ENCODE measurements around the gene GNAS.

DNA sequence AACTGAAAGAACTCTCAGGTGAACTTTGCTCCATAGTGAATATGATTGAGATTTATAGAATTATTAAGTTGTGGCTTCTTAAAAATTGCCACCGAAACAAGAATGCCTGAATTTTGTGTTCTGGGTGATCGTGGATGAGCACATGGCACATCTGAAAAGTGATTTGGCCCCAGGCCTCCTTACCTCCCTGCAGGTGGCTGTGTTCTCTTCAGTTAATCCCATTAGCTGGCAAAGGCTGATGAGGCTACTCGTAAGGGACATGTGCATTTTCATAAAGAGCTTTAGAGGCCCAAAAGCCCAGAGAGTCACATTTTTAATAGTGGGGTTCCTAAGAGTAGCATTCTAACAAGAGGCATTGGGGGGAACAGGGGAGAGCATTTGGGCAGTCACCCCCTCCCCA, 22.6 kb downstream of the GNAS start:
- TF ChIP-seq SMC3 (IDR thresholded peaks at IDR 0.05; ENCODE audit: borderline replicate concordance, low read length) = no peak
- TF ChIP-seq POLR2A (IDR thresholded peaks at IDR 0.05; ENCODE audit: low read depth, low read length) = no peak
- no peak for TF ChIP-seq EZH2 (IDR thresholded peaks at IDR 0.05; ENCODE audit: borderline replicate concordance, control insufficient read depth, low read depth, low read length)
- TF ChIP-seq, protein P1, sequence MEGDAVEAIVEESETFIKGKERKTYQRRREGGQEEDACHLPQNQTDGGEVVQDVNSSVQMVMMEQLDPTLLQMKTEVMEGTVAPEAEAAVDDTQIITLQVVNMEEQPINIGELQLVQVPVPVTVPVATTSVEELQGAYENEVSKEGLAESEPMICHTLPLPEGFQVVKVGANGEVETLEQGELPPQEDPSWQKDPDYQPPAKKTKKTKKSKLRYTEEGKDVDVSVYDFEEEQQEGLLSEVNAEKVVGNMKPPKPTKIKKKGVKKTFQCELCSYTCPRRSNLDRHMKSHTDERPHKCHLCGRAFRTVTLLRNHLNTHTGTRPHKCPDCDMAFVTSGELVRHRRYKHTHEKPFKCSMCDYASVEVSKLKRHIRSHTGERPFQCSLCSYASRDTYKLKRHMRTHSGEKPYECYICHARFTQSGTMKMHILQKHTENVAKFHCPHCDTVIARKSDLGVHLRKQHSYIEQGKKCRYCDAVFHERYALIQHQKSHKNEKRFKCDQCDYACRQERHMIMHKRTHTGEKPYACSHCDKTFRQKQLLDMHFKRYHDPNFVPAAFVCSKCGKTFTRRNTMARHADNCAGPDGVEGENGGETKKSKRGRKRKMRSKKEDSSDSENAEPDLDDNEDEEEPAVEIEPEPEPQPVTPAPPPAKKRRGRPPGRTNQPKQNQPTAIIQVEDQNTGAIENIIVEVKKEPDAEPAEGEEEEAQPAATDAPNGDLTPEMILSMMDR (IDR thresholded peaks at IDR 0.05 in 2 of 3, conservative IDR thresholded peaks at IDR 0.05 in 1 of 3; ENCODE audit: control insufficient read depth in 2 of 3, extremely low read depth in 1 of 3, insufficient read depth in 1 of 3, low read depth in 3 of 3, low read length in 3 of 3) = no peak
- TF ChIP-seq JUND (IDR thresholded peaks at IDR 0.05; ENCODE audit: low read depth, low read length) = no peak
